PC-3 (cell line): ENCODE results near the gene CIB4. TPM values are rescaled to one million over a fixed set of nuclear protein-coding genes. Genes with fewer than 3 reads are reported as not detected.
A peak's percentile ranks its signal among the peaks of the same experiment; 100 is the strongest.

Source experiments
- ATAC-seq: fragments of 200-7000 bp; cut with Tn5 transposase; 2 replicates; pipeline ENCODE4 v1.9.1; 2020; ENCODE audit warnings: mild to moderate bottlenecking, moderate library complexity
- BruUV-seq: library from RNA; stranded (reverse); fragments of 400-500 nt; replicated peaks from 2 replicates; lab custom pipeline; 2021; lab: Mats Ljungman, UMichigan
- CTCF ChIA-PET: fragments of 300-600 bp; sonication (Branson Sonifier 250); formaldehyde crosslinking; loops from one replicate; lab custom pipeline; 2022; ENCODE audit warnings: antibody characterized with exemption; lab: Charles Lee
- POLR2A ChIA-PET: fragments of 300-600 bp; sonication (Branson Sonifier 250); formaldehyde crosslinking; loops from one replicate; lab custom pipeline; 2022; ENCODE audit warnings: antibody characterized with exemption; ENCODE audit not compliant: unreplicated experiment; lab: Charles Lee
- DNase-seq: peaks from one replicate; pipeline ENCODE4 v3.0.0-alpha.2; 2015
- H2AFZ ChIP-seq: fragments of 300-600 bp; sonication (generic); 2 replicates; pipeline ENCODE4 v1.6.0; 2016; ENCODE audit warnings: antibody characterized with exemption, low read length
- H3F3A ChIP-seq: fragments of 300-600 bp; sonication (generic); one replicate; pipeline ENCODE4 v1.6.0; 2017; ENCODE audit warnings: antibody characterized with exemption, low read length, control low read depth, mild to moderate bottlenecking; ENCODE audit not compliant: unreplicated experiment
- H3K27ac ChIP-seq: fragments of 300-600 bp; sonication (generic); 2 replicates; pipeline ENCODE4 v1.5.1; 2016; ENCODE audit warnings: mild to moderate bottlenecking, low read length
- H3K27me3 ChIP-seq: fragments of 300-600 bp; sonication (generic); 2 replicates; pipeline ENCODE4 v1.6.1; 2016; ENCODE audit warnings: low read length, mixed read lengths
- H3K36me3 ChIP-seq: fragments of 300-600 bp; sonication (generic); 2 replicates; pipeline ENCODE4 v1.6.1; 2016; ENCODE audit warnings: low read depth, mixed run types, low read length, mixed read lengths
- H3K4me1 ChIP-seq: fragments of 300-600 bp; sonication (generic); 2 replicates; pipeline ENCODE4 v1.5.1; 2016; ENCODE audit warnings: low read length; ENCODE audit not compliant: insufficient read depth
- H3K4me2 ChIP-seq: fragments of 300-600 bp; sonication (generic); 2 replicates; pipeline ENCODE4 v1.6.0; 2016; ENCODE audit warnings: low read length
- H3K4me3 ChIP-seq: fragments of 300-600 bp; sonication (generic); 2 replicates; pipeline ENCODE4 v1.5.1; 2016; ENCODE audit warnings: mild to moderate bottlenecking, low read length, mixed read lengths
- H3K79me2 ChIP-seq: fragments of 300-600 bp; sonication (generic); 2 replicates; pipeline ENCODE4 v1.6.1; 2017; ENCODE audit warnings: low read length, mixed read lengths
- H3K9ac ChIP-seq: fragments of 300-600 bp; sonication (generic); 2 replicates; pipeline ENCODE4 v1.6.0; 2016; ENCODE audit warnings: mild to moderate bottlenecking, low read length
- H3K9me2 ChIP-seq: fragments of 300-600 bp; sonication (generic); replicated peaks from 2 replicates; pipeline ENCODE4 v1.6.1; 2016; ENCODE audit warnings: mixed run types, low read length, mixed read lengths
- H3K9me3 ChIP-seq: fragments of 300-600 bp; sonication (generic); 2 replicates; pipeline ENCODE4 v1.6.1; 2016; ENCODE audit warnings: low read length, mixed read lengths
- H4K20me1 ChIP-seq: fragments of 300-600 bp; sonication (generic); 2 replicates; pipeline ENCODE4 v1.6.1; 2016; ENCODE audit warnings: low read length, mixed read lengths
- CTCF ChIP-seq: fragments of 300-600 bp; sonication (generic); conservative IDR thresholded peaks from 2 replicates; pipeline ENCODE4 v1.5.1; 2017; ENCODE audit warnings: antibody characterized with exemption, low read depth, mild to moderate bottlenecking, low read length
- EZH2 ChIP-seq: fragments of 300-600 bp; sonication (generic); IDR thresholded peaks from one replicate; pipeline ENCODE4 v1.6.1; 2017; ENCODE audit warnings: antibody characterized with exemption, mild to moderate bottlenecking, low read length; ENCODE audit not compliant: unreplicated experiment
- EZH2phosphoT487 ChIP-seq: fragments of 300-600 bp; sonication (generic); IDR thresholded peaks from 2 replicates; pipeline ENCODE4 v1.6.1; 2018; ENCODE audit warnings: mild to moderate bottlenecking, antibody characterized with exemption, low read length, borderline replicate concordance
- intact Hi-C: fragments of 100-400 bp; cut with micrococcal nuclease; formaldehyde crosslinking; loops from 2 replicates; pipeline ENCODE4 v1.9.0; 2023
- total RNA-seq: library from RNA; depleted of rRNA; stranded (reverse); fragments of >200 nt; gene quantifications from 2 replicates; pipeline ENCODE4 v1.2.3, GENCODE V29; 2014

The CIB4 gene
- total RNA-seq, 1 experiment from 2014 or later = not detected

GRCh38 chr2:26608557-26608956 is 32.6 kb downstream of the CIB4 start:
- TF ChIP-seq EZH2phosphoT487 (no peak), EZH2 (no peak), CTCF (no peak)
- CTCF ChIA-PET = no interaction called here
- intact Hi-C loops = no loop called here

GRCh38 chr2:26607698-26608097 is 33.5 kb downstream of the CIB4 start:
- H3K36me3 ChIP-seq = no peaks in the 10 kb centered on the region
- DNase-seq = no peak
- no TSS peak for BruUV-seq
- H3K4me3 ChIP-seq = no peak overlapping the region
- H3K79me2 ChIP-seq = no peaks in the 10 kb centered on the region
- intact Hi-C loops = no loop called here
- H3K27me3 ChIP-seq = no peaks in the 10 kb centered on the region; the same call in 1 of the 2 replicates
- H3K9ac ChIP-seq = no peak overlapping the region
- ATAC-seq = no peak
- peak overlapping the region; percentile 80; the same call in 1 of the 2 replicates for H3K4me2 ChIP-seq
- no peaks in the 10 kb centered on the region for H3F3A ChIP-seq
- no peaks in the 10 kb centered on the region for H3K9me3 ChIP-seq
- no peak for TF ChIP-seq EZH2phosphoT487
- no peak for TF ChIP-seq EZH2
- no peak for TF ChIP-seq CTCF
- H2AFZ ChIP-seq = no peak overlapping the region
- H3K9me2 ChIP-seq = no peaks in the 10 kb centered on the region
- 0 out of 2 replicates have a peak overlapping the region, but pooled peaks have one; percentile 63 for H3K27ac ChIP-seq
- CTCF ChIA-PET = interaction anchor here (0.6 to 3.0 kb wide), 3 partner anchors 14 to 246 kb away, joined by 4 to 20 read pairs (median 7); no protein-coding TSS in a partner anchor
- peaks cover 21% of the 10 kb centered on the region for H3K4me1 ChIP-seq
- POLR2A ChIA-PET = no interaction called here
- no peaks in the 10 kb centered on the region for H4K20me1 ChIP-seq

More at GRCh38 chr2:26608557-26608956, 32.6 kb downstream of the CIB4 start:
- Histone ChIP-seq H3K27me3 (no peaks in the 10 kb centered on the region; the same call in 1 of the 2 replicates), H2AFZ (no peak overlapping the region), H3K4me2 (no peak overlapping the region), H4K20me1 (no peaks in the 10 kb centered on the region), H3K79me2 (no peaks in the 10 kb centered on the region), H3K36me3 (no peaks in the 10 kb centered on the region), H3K4me1 (peaks cover 21% of the 10 kb centered on the region), H3K4me3 (no peak overlapping the region), H3K9me3 (no peaks in the 10 kb centered on the region), H3F3A (no peaks in the 10 kb centered on the region), H3K9me2 (no peaks in the 10 kb centered on the region), H3K27ac (no peak overlapping the region), H3K9ac (no peak overlapping the region)
- POLR2A ChIA-PET = no interaction called here
- ATAC-seq (no peak), DNase-seq (no peak)
- no TSS peak for BruUV-seq

- TF ChIP-seq EZH2phosphoT487 = no peak
- no peak for TF ChIP-seq CTCF
- TF ChIP-seq EZH2 = no peak
- Histone ChIP-seq H3F3A (no peaks in the 10 kb centered on the region), H4K20me1 (no peaks in the 10 kb centered on the region), H3K9ac (peak overlapping the region; percentile 36; the same call in 1 of the 2 replicates), H3K27me3 (no peaks in the 10 kb centered on the region), H3K9me2 (no peaks in the 10 kb centered on the region), H3K36me3 (no peaks in the 10 kb centered on the region), H3K4me1 (peaks cover 21% of the 10 kb centered on the region), H3K79me2 (no peaks in the 10 kb centered on the region), H3K4me2 (peak overlapping the region; percentile 80), H3K27ac (peak overlapping the region; percentile 63), H2AFZ (peak overlapping the region; percentile 32; the same call in 1 of the 2 replicates), H3K9me3 (no peaks in the 10 kb centered on the region), H3K4me3 (peak overlapping the region; percentile 36; the same call in 1 of the 2 replicates)
- peak; percentile 83 for ATAC-seq
- intact Hi-C loops = no loop called here
- peak; percentile 90 for DNase-seq
- POLR2A ChIA-PET = interaction anchor here (0.6 kb wide), 1 partner anchor 378 kb away, joined by 4 read pairs; no protein-coding TSS in a partner anchor
- CTCF ChIA-PET = interaction anchor here (0.5 to 3.0 kb wide), 4 partner anchors 63 to 150 kb away, joined by 3 to 20 read pairs (median 4); no protein-coding TSS in a partner anchor
- no TSS peak for BruUV-seq
These were observed 34.3 kb downstream of the CIB4 start for GRCh38 chr2:26606847-26607190.
